IMR-90 (cell line): ENCODE measurements around the gene ZNF211. TPM values are rescaled to one million over a fixed set of nuclear protein-coding genes. Genes with fewer than 3 reads are reported as not detected.

ENCODE experiments used
- ATAC-seq: fragments of 200-7000 bp; cut with Tn5 transposase; 2 replicates; pipeline ENCODE4 v1.9.1; 2020; ENCODE audit warnings: low read depth, mild to moderate bottlenecking, moderate library complexity
- BruUV-seq: library from RNA; stranded (reverse); fragments of 400-500 nt; replicated peaks from 2 replicates; lab custom pipeline; 2021; lab: Mats Ljungman, UMichigan
- CTCF ChIA-PET: fragments of 300-600 bp; formaldehyde crosslinking; extraction: SDS; loops from one replicate; lab custom pipeline; 2021; ENCODE audit warnings: antibody characterized with exemption; lab: Yijun Ruan, JAX
- POLR2A ChIA-PET: fragments of 300-600 bp; sonication (Branson Sonifier 250); formaldehyde crosslinking; loops from one replicate; lab custom pipeline; 2022; ENCODE audit warnings: antibody characterized with exemption; ENCODE audit not compliant: unreplicated experiment; lab: Charles Lee
- DNase-seq: peaks from one replicate; pipeline ENCODE4 v3.0.0; 2013
- H2AFZ ChIP-seq: replicated peaks from 2 replicates; pipeline ENCODE3; 2013; ENCODE audit warnings: low read length, mild to moderate bottlenecking; ENCODE audit not compliant: poor library complexity
- H2AK5ac ChIP-seq: 2 replicates; pipeline ENCODE4 v1.6.1; 2013; ENCODE audit warnings: low read depth, low read length, inconsistent platforms
- H2AK9ac ChIP-seq: replicated peaks from 2 replicates; pipeline ENCODE3; 2013; ENCODE audit warnings: mild to moderate bottlenecking, low read depth, low read length, moderate library complexity; ENCODE audit not compliant: poor library complexity
- H2BK120ac ChIP-seq: 2 replicates; pipeline ENCODE4 v1.6.1; 2013; ENCODE audit warnings: low read depth, low read length, inconsistent platforms
- H2BK15ac ChIP-seq: 3 replicates; pipeline ENCODE4 v1.6.1; 2013; ENCODE audit warnings: low read depth, low read length, inconsistent platforms
- H2BK20ac ChIP-seq: 2 replicates; pipeline ENCODE4 v1.6.1; 2013; ENCODE audit warnings: low read depth, mild to moderate bottlenecking, inconsistent platforms, low read length, moderate library complexity
- H2BK5ac ChIP-seq: 2 replicates; pipeline ENCODE4 v1.6.1; 2013; ENCODE audit warnings: mild to moderate bottlenecking, low read depth, low read length, inconsistent platforms; ENCODE audit not compliant: poor library complexity, severe bottlenecking
- H3K14ac ChIP-seq: replicated peaks from 2 replicates; pipeline ENCODE4 v1.6.1; 2013; ENCODE audit warnings: low read depth, low read length, inconsistent platforms
- H3K18ac ChIP-seq: 2 replicates; pipeline ENCODE4 v1.6.1; 2013; ENCODE audit warnings: low read depth, low read length, control low read depth
- H3K23ac ChIP-seq: 2 replicates; pipeline ENCODE4 v1.6.1; 2013; ENCODE audit warnings: low read depth, low read length, inconsistent platforms
- H3K27ac ChIP-seq: 2 replicates; pipeline ENCODE4 v1.5.1; 2013; ENCODE audit warnings: mild to moderate bottlenecking, control low read depth, low read length; ENCODE audit not compliant: insufficient read depth
- H3K27me3 ChIP-seq: 2 replicates; pipeline ENCODE4 v1.6.1; 2013; ENCODE audit warnings: low read length; ENCODE audit not compliant: control insufficient read depth, insufficient read depth
- H3K36me3 ChIP-seq: 2 replicates; pipeline ENCODE4 v1.6.1; 2013; ENCODE audit warnings: low read length, mixed read lengths; ENCODE audit not compliant: control insufficient read depth, insufficient read depth
- H3K4ac ChIP-seq: 2 replicates; pipeline ENCODE4 v1.6.1; 2013; ENCODE audit warnings: low read depth, low read length, inconsistent platforms
- H3K4me1 ChIP-seq: 2 replicates; pipeline ENCODE4 v1.6.1; 2013; ENCODE audit warnings: low read length, mixed read lengths; ENCODE audit not compliant: control insufficient read depth, insufficient read depth
- H3K4me2 ChIP-seq: 2 replicates; pipeline ENCODE4 v1.6.1; 2013; ENCODE audit warnings: low read depth, mild to moderate bottlenecking, control low read depth, low read length, moderate library complexity
- H3K4me3 ChIP-seq: 2 replicates; pipeline ENCODE4 v1.5.1; 2013; ENCODE audit warnings: low read depth, mild to moderate bottlenecking, control low read depth, low read length, moderate library complexity; ENCODE audit not compliant: insufficient read depth
- H3K56ac ChIP-seq: 2 replicates; pipeline ENCODE4 v1.6.1; 2013; ENCODE audit warnings: low read length, inconsistent platforms; ENCODE audit not compliant: insufficient read depth; ENCODE audit errors: extremely low read depth
- H3K79me1 ChIP-seq, 2 experiments: 2 replicates each; pipeline ENCODE4 v1.6.1; 2013; ENCODE audit warnings: low read length in 2 of 2, inconsistent platforms in 1 of 2, low read depth in 1 of 2
- H3K9ac ChIP-seq: 2 replicates; pipeline ENCODE4 v1.6.1; 2013; ENCODE audit warnings: low read depth, low read length, control low read depth
- H3K9me1 ChIP-seq: 2 replicates; pipeline ENCODE4 v1.6.1; 2013; ENCODE audit warnings: low read length, inconsistent platforms; ENCODE audit not compliant: insufficient read depth
- H3K9me3 ChIP-seq: 2 replicates; pipeline ENCODE4 v1.6.1; 2013; ENCODE audit warnings: low read length; ENCODE audit not compliant: control insufficient read depth, insufficient read depth
- H4K20me1 ChIP-seq: 2 replicates; pipeline ENCODE4 v1.6.1; 2013; ENCODE audit warnings: low read length, inconsistent platforms; ENCODE audit not compliant: insufficient read depth
- H4K5ac ChIP-seq: 2 replicates; pipeline ENCODE4 v1.6.1; 2013; ENCODE audit warnings: mild to moderate bottlenecking, low read depth, low read length, control low read depth
- H4K8ac ChIP-seq, 2 experiments: 2 replicates each; pipeline ENCODE4 v1.6.1; 2013; ENCODE audit warnings: low read depth in 2 of 2, low read length in 2 of 2, control low read depth in 1 of 2, inconsistent platforms in 1 of 2
- H4K91ac ChIP-seq: 2 replicates; pipeline ENCODE4 v1.6.1; 2013; ENCODE audit warnings: low read depth, low read length, inconsistent platforms; ENCODE audit not compliant: insufficient read depth
- CEBPB ChIP-seq: IDR thresholded peaks from 2 replicates; pipeline ENCODE4 v1.6.1; 2012; ENCODE audit warnings: low read depth, low read length, improper control_type of control experiment
- FOS ChIP-seq: fragments of 150-350 bp; IDR thresholded peaks from 2 replicates; pipeline ENCODE4 v1.6.1; 2016; ENCODE audit warnings: low read depth, low read length
- MXI1 ChIP-seq: IDR thresholded peaks from 2 replicates; pipeline ENCODE4 v1.6.1; 2012; ENCODE audit warnings: low read depth, mild to moderate bottlenecking, low read length, moderate library complexity, borderline replicate concordance
- NFE2L2 ChIP-seq: fragments of 150-350 bp; IDR thresholded peaks from 2 replicates; pipeline ENCODE4 v1.6.1; 2016; ENCODE audit warnings: low read depth, mild to moderate bottlenecking, low read length
- POLR2A ChIP-seq: IDR thresholded peaks from 2 replicates; pipeline ENCODE4 v1.6.1; 2012; ENCODE audit warnings: mild to moderate bottlenecking, low read depth, low read length
- RCOR1 ChIP-seq: IDR thresholded peaks from 2 replicates; pipeline ENCODE4 v1.6.1; 2012; ENCODE audit warnings: mild to moderate bottlenecking, low read length, improper control_type of control experiment; ENCODE audit not compliant: insufficient replicate concordance
- USF2 ChIP-seq: fragments of 150-350 bp; IDR thresholded peaks from 2 replicates; pipeline ENCODE4 v1.6.1; 2017; ENCODE audit warnings: mild to moderate bottlenecking, antibody characterized with exemption, low read length, low read depth
- WGBS, 2 experiments: methylation state at CpG; one replicate each; pipeline versions ENCODE4 v1.1.5 to v1.1.7; 2013; ENCODE audit warnings: missing lambda C conversion rate in 2 of 2; ENCODE audit not compliant: insufficient read length in 1 of 2; ENCODE audit errors: extremely low coverage in 2 of 2; 5-methylcytosine and 5-hydroxymethylcytosine counted together
- dilution Hi-C: fragments of 300-500 bp; cut with HindIII; formaldehyde crosslinking; loops from one replicate; pipeline ENCODE4 v1.14.3; 2018; ENCODE audit warnings: low sequenced_read_pairs; ENCODE audit not compliant: unreplicated experiment
- in situ Hi-C: fragments of 300-500 bp; cut with MboI; formaldehyde crosslinking; loops from 3 replicates; pipeline ENCODE4 v1.14.3; 2019; ENCODE audit warnings: low sequenced_read_pairs, inconsistent platforms, mixed read lengths
- intact Hi-C: fragments of 100-400 bp; cut with micrococcal nuclease; formaldehyde crosslinking; loops from 2 replicates; pipeline ENCODE4 v1.10.0; 2022
- polyA plus RNA-seq, 3 experiments: library from polyadenylated mRNA; depleted of rRNA; stranded (reverse); fragments of >200 nt; gene quantifications; 2 replicates each; pipeline ENCODE4 v1.2.3, GENCODE V29; 2012; ENCODE audit warnings: low replicate concordance in 1 of 3
- total RNA-seq: library from RNA; depleted of rRNA; stranded (reverse); fragments of >200 nt; gene quantifications from 2 replicates; pipeline ENCODE4 v1.2.3, GENCODE V29; 2012

ZNF211 gene
- total and polyA plus RNA-seq, 2 of the 4 experiments (the other 2 are of a cell fraction) = 8.7 to 13.1 TPM

DNA sequence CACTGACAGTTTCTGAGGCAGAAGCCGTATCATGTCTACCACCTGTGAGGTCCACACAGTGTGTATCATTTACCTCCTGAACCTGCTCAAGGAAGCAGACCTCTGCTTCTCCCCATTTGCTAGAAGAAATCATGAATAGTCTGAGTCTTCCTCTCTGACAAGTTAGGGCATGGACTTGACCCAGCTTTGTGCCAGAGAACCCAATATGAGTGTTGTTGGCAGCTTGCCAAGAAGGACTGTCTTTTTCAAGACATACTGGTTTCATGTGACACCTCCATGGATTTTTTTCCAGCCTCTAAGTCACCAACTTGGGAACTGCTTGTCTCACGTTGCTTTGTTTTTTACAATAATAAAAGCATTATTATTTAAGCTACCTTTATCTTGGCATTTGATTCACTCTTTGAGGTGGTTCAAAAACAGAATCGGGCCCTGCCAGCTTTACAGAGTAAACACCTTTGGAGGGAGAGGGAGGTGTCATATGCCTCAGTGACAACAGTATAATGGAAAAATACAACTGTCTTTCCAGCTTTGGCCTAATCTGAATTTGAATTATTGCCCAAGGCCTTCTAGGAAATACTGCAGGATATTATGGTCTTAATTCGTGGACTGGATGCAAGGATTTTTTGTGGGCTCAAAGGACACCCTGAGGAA, 9.6 kb downstream of the ZNF211 start:
- Histone ChIP-seq H4K8ac (no peak overlapping the region), H2BK120ac (no peak overlapping the region), H3K27me3 (no peaks in the 10 kb centered on the region), H3K9me3 (peaks cover 42% of the 10 kb centered on the region), H2AK9ac (no peak overlapping the region), H4K5ac (no peak overlapping the region), H3K9ac (no peak overlapping the region), H3K18ac (no peak overlapping the region), H4K20me1 (no peaks in the 10 kb centered on the region), H3K4me2 (no peak overlapping the region), H2BK20ac (no peak overlapping the region), H3K4me1 (no peaks in the 10 kb centered on the region), H4K91ac (no peak overlapping the region), H3K4ac (no peak overlapping the region), H3K4me3 (no peak overlapping the region), H3K27ac (no peak overlapping the region), H3K9me1 (no peaks in the 10 kb centered on the region), H2BK5ac (no peak overlapping the region), H3K79me1 (peaks cover 0 to 3% of the 10 kb centered on the region in 2 experiments; a peak in 3 of 4 replicates), H2BK15ac (no peak overlapping the region), H2AK5ac (no peak overlapping the region), H3K36me3 (peaks cover 33% of the 10 kb centered on the region), H3K56ac (no peak overlapping the region), H3K23ac (no peak overlapping the region), H2AFZ (no peak overlapping the region), H3K14ac (no peak overlapping the region)
- in situ Hi-C loops (no loop called here), dilution Hi-C loops (no loop called here), intact Hi-C loops (no loop called here)
- no peak for ATAC-seq
- DNase-seq = no peak
- ChIA-PET POLR2A (no interaction called here), CTCF (no interaction called here)
- 100% methylated on average over 2 of the region's 4 CpGs; no CpG with 5 or more reads in 1 of the 2 experiments for WGBS, 2 experiments
- TF ChIP-seq MXI1 = no peak
- TF ChIP-seq RCOR1 = no peak
- no peak for TF ChIP-seq NFE2L2
- no peak for TF ChIP-seq USF2
- no peak for TF ChIP-seq CEBPB
- no peak for TF ChIP-seq POLR2A
- no peak for TF ChIP-seq FOS
- no TSS peak for BruUV-seq
